AG09319 (cell line): ENCODE data around the gene TLL1.

ENCODE experiments used
- DNase-seq: peaks from one replicate; pipeline ENCODE4 v3.0.0-alpha.2; 2010; ENCODE audit warnings: low read depth; ENCODE audit errors: extremely low read depth
- CTCF ChIP-seq: IDR thresholded peaks from 2 replicates; pipeline ENCODE4 v1.5.1; 2011; ENCODE audit warnings: low read depth, mild to moderate bottlenecking, inconsistent platforms, low read length, moderate library complexity

The TLL1 gene

DNA sequence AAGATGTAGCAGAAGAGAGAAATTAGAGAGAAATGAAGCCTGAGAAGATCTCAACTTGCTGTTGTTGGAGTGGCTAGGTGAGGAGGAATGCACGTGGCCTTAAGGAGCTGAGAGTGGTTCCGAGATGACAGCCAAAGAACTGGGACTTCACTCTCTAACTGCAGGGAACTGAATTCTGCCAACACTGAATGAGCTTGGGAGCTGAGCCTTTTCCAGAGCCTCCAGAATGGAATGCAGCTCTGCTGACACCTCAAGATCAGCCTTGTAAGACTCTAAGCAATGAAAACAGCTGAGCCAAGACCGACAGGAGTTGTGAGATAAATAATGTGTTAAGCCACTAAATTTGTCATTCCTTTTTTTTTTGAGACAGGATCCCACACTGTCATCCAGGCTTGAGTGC is 73.0 kb downstream of the TLL1 start:
- TF ChIP-seq CTCF, result no peak
- DNase-seq, result no peak

GRCh38 chr4:165947019-165947418 is 74.0 kb downstream of the TLL1 start:
- TF ChIP-seq CTCF, result no peak
- DNase-seq, result no peak

DNA sequence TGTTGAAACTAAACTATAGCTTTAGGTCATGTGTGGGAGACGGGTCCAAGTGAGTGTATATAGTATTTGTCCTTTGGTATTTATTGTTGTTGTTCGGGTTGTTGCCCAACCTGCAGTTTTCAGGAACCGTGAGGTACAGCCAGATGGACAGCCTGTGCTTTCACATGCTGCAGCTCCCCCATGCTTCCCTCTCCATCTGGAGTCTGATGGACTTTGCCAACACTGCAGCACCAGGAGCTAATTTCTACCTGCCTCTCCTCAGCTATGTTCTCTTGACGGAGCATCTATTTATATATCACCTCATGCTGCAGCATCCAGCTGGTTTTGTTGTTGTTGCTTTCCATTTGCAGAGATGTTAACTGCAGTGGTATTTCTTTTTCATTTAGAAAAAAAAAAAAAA is 80.1 kb downstream of the TLL1 start:
- DNase-seq, result no peak
- TF ChIP-seq CTCF, result no peak

GRCh38 chr4:165963621-165964020 is 90.6 kb downstream of the TLL1 start:
- no peak for DNase-seq
- no peak for TF ChIP-seq CTCF

GRCh38 chr4:165964591-165964990 is 91.6 kb downstream of the TLL1 start:
- DNase-seq, result no peak
- TF ChIP-seq CTCF, result no peak

GRCh38 chr4:165965503-165965902 is 92.5 kb downstream of the TLL1 start:
- TF ChIP-seq CTCF, result no peak
- no peak for DNase-seq

- TF ChIP-seq CTCF, result no peak
- DNase-seq, result no peak
These were observed 93.8 kb downstream of the TLL1 start for GRCh38 chr4:165966833-165967232.
